Stimulated activated CD4-positive, alpha-beta T cell treated with anti-CD3 and anti-CD28 coated beads, TNF-alpha, amount 100 ng/mL, for 4 hours (primary cell): ENCODE results near the gene GTF2A1.

Source experiments
- DNase-seq, 3 experiments: peaks; one replicate each; pipeline ENCODE4 v3.0.0-alpha.2; 2020; ENCODE audit warnings: low read depth in 3 of 3

The GTF2A1 gene

DNA sequence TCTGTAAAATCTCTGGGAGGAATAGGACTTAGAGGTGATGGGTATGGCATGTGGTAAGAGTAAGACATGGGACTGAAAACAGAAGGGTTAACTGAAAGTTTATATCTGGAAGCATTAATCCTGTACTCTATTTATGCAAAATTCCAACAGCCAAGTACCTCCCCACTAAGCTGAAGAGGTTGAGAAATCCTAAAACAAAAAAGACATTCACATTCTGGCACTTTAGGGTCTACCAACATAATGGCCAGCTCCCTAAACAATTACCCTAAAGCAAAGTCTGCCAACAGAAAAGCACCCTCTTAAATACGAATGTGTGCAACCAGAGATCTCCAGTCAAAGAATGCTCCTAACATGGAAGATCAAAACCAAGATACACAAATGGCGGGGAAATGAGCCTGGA lies 87.4 kb downstream of the GTF2A1 start:
- no peak for DNase-seq

DNA sequence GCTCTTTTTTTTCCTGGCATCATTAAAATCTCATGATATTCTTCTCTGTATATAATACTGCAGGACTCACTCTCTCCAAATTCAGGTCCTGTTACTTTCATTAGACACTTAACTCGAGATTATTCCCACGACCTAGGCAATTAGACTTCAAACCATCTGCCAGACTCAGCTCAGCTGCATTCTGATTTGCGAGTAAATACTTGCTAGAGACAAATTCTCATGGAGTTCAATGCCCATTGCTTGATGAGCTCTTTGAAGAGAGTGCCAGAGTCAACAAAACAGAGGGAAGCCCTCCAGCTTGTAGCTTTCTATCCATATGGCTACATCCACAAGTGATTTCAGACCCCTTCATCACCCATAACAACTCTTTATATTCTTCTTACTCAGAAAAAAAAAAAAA lies 88.3 kb downstream of the GTF2A1 start:
- DNase-seq: no peak

DNA sequence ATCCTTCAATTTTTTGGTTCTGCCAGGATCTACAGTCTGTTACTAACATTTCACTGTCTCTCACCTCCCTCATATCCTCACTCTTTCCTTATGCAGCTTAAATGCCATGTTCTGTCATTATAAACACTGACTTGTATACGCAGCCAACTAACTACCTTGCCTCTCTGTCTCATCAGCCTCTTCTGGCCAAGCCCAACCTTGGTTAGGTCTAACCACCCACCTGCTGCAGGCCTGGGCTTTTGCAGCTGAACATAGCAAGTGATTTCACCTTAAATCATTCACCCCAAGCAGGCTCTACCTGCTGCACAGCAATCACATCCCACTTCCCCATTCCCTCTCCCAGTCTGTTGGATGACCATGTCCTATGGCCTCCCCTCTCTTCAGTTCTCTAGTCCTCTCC lies 91.5 kb downstream of the GTF2A1 start:
- no peak for DNase-seq

- DNase-seq: no peak
Measured at GRCh38 chr14:81127785-81128184, 93.0 kb downstream of the GTF2A1 start.

- DNase-seq: no peak
Measured at GRCh38 chr14:81125536-81125935, 95.2 kb downstream of the GTF2A1 start.
